MCF 10A (cell line): ENCODE data around the gene KRT77. TPM values are rescaled to one million over a fixed set of nuclear protein-coding genes. Genes with fewer than 3 reads are reported as not detected.

ENCODE experiments used
- BruUV-seq: library from RNA; stranded (reverse); fragments of 400-500 nt; replicated peaks from 2 replicates; lab custom pipeline; 2021; lab: Mats Ljungman, UMichigan
- CTCF ChIA-PET: fragments of 300-600 bp; sonication (Branson Sonifier 250); formaldehyde crosslinking; extraction: SDS; loops from one replicate; lab custom pipeline; 2021; ENCODE audit warnings: antibody characterized with exemption, inconsistent platforms; lab: Yijun Ruan, JAX
- POLR2A ChIA-PET: fragments of 300-600, 350-650 bp; sonication (Branson Sonifier 250); formaldehyde crosslinking; extraction: SDS; loops from one replicate; lab custom pipeline; 2020; ENCODE audit warnings: antibody characterized with exemption, inconsistent platforms; lab: Yijun Ruan, JAX
- DNase-seq: peaks from one replicate; pipeline ENCODE4 v3.0.0-alpha.2; 2018; ENCODE audit not compliant: unreplicated experiment
- H3K27ac Mint-ChIP-seq: one replicate; pipeline ENCODE4 v1.8.0; 2022; ENCODE audit warnings: mild to moderate bottlenecking, low read depth, mixed read lengths; ENCODE audit not compliant: unreplicated experiment
- H3K27me3 Mint-ChIP-seq: one replicate; pipeline ENCODE4 v1.8.0; 2022; ENCODE audit warnings: mixed read lengths; ENCODE audit not compliant: insufficient read depth, unreplicated experiment
- H3K36me3 Mint-ChIP-seq: one replicate; pipeline ENCODE4 v1.8.0; 2022; ENCODE audit warnings: mild to moderate bottlenecking, moderate library complexity, mixed read lengths; ENCODE audit not compliant: insufficient read depth, unreplicated experiment
- H3K4me1 Mint-ChIP-seq: one replicate; pipeline ENCODE4 v1.8.0; 2022; ENCODE audit warnings: mixed read lengths; ENCODE audit not compliant: insufficient read depth, unreplicated experiment
- H3K4me3 Mint-ChIP-seq: one replicate; pipeline ENCODE4 v1.8.0; 2022; ENCODE audit warnings: mild to moderate bottlenecking, moderate library complexity, mixed read lengths; ENCODE audit not compliant: unreplicated experiment
- H3K9me3 Mint-ChIP-seq: one replicate; pipeline ENCODE4 v1.8.0; 2022; ENCODE audit warnings: mixed read lengths; ENCODE audit not compliant: unreplicated experiment
- intact Hi-C: fragments of 100-400 bp; cut with micrococcal nuclease; formaldehyde crosslinking; loops from 2 replicates; pipeline ENCODE4 v1.14.1; 2022
- total RNA-seq: library from RNA; stranded (reverse); gene quantifications from 2 replicates; pipeline ENCODE4 v1.2.3, GENCODE V29; 2022
- TF ChIP-seq, protein P1 (sequence below): fragments of 200-600 bp; IDR thresholded peaks from one replicate; pipeline ENCODE4 v1.8.0; 2022; ENCODE audit warnings: antibody characterized with exemption, mild to moderate bottlenecking; ENCODE audit not compliant: unreplicated experiment

Gene KRT77
- total RNA-seq, 1 experiment from 2014 or later, result not detected

DNA sequence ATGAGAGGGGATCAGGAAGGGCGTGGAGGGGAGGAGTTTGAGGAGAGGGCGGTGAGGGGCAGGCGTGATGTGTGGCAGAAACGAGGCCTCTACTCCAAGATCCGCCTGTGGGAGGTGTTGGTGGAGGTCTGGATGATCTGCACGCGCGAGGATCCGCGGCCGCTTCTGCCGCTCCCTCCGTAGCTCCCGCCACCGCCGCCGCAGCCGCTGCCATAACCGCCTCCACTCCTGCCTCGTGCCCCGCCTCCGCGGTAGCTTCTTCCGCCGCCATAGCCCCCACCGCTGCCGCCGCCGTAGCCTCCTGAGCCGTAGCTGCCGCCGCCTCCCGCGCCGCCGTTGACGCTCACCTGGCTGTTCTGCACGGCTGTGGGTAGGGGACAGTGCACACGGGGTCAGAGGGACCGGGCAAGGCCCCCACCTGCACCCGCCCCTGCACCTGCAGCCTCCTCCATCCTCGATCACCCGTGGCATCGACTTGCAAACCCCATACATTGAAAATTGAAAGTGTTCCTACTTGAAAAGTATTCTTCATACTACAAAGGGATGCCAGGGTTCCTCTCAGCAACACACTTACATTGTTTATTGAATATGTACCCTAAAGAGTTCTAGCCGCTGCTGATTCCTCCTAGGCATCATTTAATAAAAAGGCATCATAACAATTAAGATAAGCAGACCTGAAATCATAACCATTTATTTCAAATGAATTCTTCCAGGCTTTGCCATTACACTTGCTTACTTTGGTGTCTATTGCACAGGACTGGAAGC lies 12.1 kb downstream of the KRT77 start:
- ChIA-PET POLR2A (no interaction called here), CTCF (interaction anchor here (0.6 to 1.6 kb wide), 3 partner anchors 59 to 1159 kb away, joined by 3 to 6 read pairs (median 3); no protein-coding TSS in a partner anchor)
- intact Hi-C loops, result no loop called here
- peaks cover 8% of the 10 kb centered on the region for H3K4me1 Mint-ChIP-seq
- TF ChIP-seq, protein P1, sequence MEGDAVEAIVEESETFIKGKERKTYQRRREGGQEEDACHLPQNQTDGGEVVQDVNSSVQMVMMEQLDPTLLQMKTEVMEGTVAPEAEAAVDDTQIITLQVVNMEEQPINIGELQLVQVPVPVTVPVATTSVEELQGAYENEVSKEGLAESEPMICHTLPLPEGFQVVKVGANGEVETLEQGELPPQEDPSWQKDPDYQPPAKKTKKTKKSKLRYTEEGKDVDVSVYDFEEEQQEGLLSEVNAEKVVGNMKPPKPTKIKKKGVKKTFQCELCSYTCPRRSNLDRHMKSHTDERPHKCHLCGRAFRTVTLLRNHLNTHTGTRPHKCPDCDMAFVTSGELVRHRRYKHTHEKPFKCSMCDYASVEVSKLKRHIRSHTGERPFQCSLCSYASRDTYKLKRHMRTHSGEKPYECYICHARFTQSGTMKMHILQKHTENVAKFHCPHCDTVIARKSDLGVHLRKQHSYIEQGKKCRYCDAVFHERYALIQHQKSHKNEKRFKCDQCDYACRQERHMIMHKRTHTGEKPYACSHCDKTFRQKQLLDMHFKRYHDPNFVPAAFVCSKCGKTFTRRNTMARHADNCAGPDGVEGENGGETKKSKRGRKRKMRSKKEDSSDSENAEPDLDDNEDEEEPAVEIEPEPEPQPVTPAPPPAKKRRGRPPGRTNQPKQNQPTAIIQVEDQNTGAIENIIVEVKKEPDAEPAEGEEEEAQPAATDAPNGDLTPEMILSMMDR, result no peak
- no peak for DNase-seq
- H3K27me3 Mint-ChIP-seq, result peaks cover 41% of the 10 kb centered on the region
- H3K4me3 Mint-ChIP-seq, result no peak overlapping the region
- H3K27ac Mint-ChIP-seq, result no peak overlapping the region
- no peaks in the 10 kb centered on the region for H3K9me3 Mint-ChIP-seq
- no TSS peak for BruUV-seq
- H3K36me3 Mint-ChIP-seq, result no peaks in the 10 kb centered on the region

DNA sequence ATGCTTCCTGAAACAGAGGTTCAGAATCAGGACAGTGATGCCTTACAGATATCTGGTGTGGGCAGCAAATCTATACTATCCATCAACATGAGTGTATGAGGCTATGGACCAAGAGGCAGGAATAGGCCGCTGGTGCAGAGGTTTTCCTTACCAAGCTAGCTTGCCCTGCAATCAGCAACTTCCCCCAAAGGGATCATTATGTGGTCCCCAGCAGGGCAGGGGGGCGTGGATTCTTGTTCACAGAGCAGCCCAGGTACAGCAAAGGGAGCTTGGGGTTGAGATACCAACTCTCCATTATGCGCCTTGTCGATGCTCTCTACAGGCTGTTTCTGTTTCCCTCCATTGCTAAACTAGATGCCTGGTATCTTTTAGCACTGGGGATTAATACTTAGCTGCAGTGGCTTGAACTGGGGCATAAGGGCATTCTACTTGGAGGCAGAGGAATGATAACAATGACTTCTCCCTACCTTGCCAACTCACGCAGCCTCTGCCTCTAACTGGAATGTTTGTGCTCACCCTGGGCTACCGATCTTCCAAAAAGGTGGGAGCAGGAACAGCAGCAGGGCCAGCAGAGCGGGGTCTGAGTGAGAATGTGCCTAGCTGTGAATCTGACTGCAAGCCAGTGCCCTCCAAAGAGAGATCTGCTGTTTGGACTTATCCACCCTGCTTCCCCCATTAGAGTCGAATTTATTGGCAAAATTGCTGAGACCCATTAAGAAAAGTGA lies 12.8 kb downstream of the KRT77 start:
- no peak for DNase-seq
- H3K27me3 Mint-ChIP-seq, result peaks cover 33% of the 10 kb centered on the region
- H3K9me3 Mint-ChIP-seq, result no peaks in the 10 kb centered on the region
- no peak overlapping the region for H3K27ac Mint-ChIP-seq
- CTCF ChIA-PET, result interaction anchor here (0.6 to 1.6 kb wide), 2 partner anchors 318 to 1158 kb away, joined by 3 to 6 read pairs; no protein-coding TSS in a partner anchor
- TF ChIP-seq, protein P1, result no peak
- no TSS peak for BruUV-seq
- no peak overlapping the region for H3K4me3 Mint-ChIP-seq
- H3K4me1 Mint-ChIP-seq, result peaks cover 8% of the 10 kb centered on the region
- intact Hi-C loops, result no loop called here
- no peaks in the 10 kb centered on the region for H3K36me3 Mint-ChIP-seq
- POLR2A ChIA-PET, result interaction anchor here (1.0 kb wide), 1 partner anchor 9 kb away, joined by 3 read pairs; no protein-coding TSS in a partner anchor

DNA sequence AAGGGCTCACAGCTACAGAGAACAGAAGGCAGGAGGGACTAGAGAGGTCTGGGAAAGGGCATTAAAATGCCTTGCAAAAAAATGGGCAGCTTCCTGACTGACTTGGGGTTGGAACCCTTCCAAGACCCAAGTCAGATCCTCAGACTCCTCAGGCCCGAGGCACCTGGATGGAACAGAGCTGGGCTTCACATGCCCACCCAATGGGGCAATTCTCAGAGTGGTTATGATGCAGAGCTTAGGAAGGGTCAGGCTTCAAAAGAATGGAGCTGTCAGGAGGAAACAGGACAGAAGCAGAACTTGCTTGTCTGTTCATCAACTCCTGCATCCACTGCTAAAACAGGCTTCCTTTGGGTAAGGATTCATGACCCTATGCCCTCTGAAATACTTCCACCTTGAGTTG lies 13.4 kb downstream of the KRT77 start:
- CTCF ChIA-PET, result interaction anchor here (0.6 to 1.6 kb wide), 2 partner anchors 179 to 317 kb away, joined by 3 to 6 read pairs; no protein-coding TSS in a partner anchor
- peaks cover 27% of the 10 kb centered on the region for H3K27me3 Mint-ChIP-seq
- TF ChIP-seq, protein P1, result no peak
- H3K4me1 Mint-ChIP-seq, result peaks cover 8% of the 10 kb centered on the region
- BruUV-seq, result no TSS peak
- H3K36me3 Mint-ChIP-seq, result no peaks in the 10 kb centered on the region
- H3K27ac Mint-ChIP-seq, result no peak overlapping the region
- POLR2A ChIA-PET, result interaction anchor here (1.0 kb wide), 1 partner anchor 9 kb away, joined by 3 read pairs; no protein-coding TSS in a partner anchor
- no peak for DNase-seq
- no peaks in the 10 kb centered on the region for H3K9me3 Mint-ChIP-seq
- no peak overlapping the region for H3K4me3 Mint-ChIP-seq
- intact Hi-C loops, result no loop called here

DNA sequence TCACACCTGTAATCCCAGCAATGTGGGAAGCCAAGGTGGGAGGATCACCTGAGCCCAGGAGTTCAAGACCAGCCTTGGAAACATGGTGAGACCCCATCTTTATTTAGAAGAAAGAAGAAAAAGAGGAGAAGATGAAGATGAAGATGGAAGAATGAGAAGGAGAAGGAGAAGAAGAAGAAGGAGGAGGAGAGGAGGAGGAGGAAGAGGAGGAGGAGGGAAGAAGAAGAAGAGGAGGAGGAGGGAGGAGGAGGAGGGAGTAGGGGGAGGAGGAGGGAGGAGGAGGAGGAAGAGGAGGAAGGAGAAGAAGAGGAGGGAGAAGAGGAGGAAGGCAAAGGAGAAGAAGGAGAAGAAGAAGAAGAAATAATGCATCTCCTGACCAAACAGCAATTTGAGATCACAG lies 14.1 kb downstream of the KRT77 start:
- DNase-seq, result no peak
- H3K9me3 Mint-ChIP-seq, result no peaks in the 10 kb centered on the region
- H3K4me3 Mint-ChIP-seq, result no peak overlapping the region
- ChIA-PET CTCF (interaction anchor here (0.6 to 1.6 kb wide), 2 partner anchors 180 to 317 kb away, joined by 3 to 6 read pairs; no protein-coding TSS in a partner anchor), POLR2A (no interaction called here)
- H3K4me1 Mint-ChIP-seq, result peaks cover 8% of the 10 kb centered on the region
- peaks cover 26% of the 10 kb centered on the region for H3K27me3 Mint-ChIP-seq
- TF ChIP-seq, protein P1, result no peak
- BruUV-seq, result no TSS peak
- no peaks in the 10 kb centered on the region for H3K36me3 Mint-ChIP-seq
- no peak overlapping the region for H3K27ac Mint-ChIP-seq
- intact Hi-C loops, result no loop called here
